HL-60/S4 (cell line): ENCODE data around the gene ADAMTS2.

Source experiments
- in situ Hi-C: fragments of 300-500 bp; cut with MboI; formaldehyde crosslinking; loops from 2 replicates; pipeline ENCODE4 v1.14.3; 2022; ENCODE audit warnings: low sequenced_read_pairs

ADAMTS2 gene

DNA sequence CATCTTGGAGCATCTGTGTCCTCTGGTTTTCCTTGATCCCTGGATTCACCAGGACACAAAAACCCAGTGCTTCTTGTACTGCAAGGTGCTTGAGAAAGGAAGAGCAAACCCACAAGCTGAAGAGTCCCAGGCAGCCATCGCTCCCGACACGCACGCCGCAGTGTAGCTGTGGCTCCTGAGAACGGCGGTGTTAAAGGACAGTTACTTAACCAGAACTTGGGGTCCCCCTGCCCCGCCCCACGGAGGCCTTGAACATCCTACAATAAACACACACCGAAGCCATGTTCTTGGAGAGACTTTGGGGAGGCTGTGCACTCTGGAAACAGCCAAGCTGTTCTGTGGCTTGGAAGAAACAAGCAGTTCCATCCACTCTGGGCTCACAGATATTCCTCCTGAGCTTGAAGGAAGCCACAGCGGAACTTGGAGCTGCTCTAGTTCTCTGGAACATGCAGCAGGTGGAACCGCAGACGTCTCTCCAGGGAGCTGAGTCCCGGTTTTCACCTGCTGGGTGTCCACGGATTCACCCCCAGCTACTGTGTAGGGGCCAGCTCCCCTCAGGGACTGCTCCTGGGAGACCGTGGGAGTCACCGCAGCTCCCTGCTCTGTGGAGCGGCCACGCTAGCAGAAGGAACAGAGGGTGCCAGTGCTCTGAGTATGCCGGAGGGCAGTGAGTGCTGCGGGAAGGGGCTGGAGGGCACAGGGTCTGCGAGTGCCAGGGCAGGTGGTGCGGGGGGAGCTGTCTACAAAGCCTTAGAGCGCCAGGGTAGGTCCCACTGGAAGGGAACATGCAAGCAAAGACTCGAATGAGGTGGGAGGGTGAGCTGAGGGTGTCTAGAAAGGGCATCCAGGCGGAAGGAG lies 107.3 kb downstream of the ADAMTS2 start:
- in situ Hi-C loops: no loop called here

GRCh38 chr5:179235416-179236400 lies 109.6 kb downstream of the ADAMTS2 start:
- in situ Hi-C loops: no loop called here

DNA sequence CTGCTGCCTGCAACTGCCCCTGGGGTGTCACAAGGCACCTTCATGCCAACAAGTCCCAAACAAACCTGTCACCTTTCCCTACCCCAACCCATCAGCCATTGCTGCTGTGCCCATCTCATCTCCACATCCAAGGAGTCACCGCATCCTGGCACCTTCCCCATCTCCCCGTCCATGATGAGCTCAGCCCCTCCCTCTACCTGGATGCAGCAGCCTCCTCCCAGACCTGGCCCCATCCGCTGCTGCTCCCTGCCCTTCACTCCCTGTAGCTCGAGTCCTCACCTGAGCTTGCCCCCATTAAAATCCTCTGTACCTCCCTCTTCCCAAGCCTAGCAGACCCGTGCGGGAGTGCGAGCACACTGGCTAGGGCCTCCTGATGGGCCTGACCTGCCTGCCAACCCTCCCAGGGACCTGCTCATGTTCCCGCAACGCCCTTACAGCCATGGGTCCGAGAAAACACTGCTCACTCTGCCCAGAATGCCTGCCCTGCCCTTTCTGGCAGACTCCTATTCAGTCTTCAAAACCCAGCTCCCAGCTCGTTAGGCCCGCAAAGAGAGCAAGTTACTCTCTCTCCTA lies 110.6 kb downstream of the ADAMTS2 start:
- in situ Hi-C loops: no loop called here

GRCh38 chr5:179233909-179234562 lies 111.2 kb downstream of the ADAMTS2 start:
- in situ Hi-C loops: no loop called here

DNA sequence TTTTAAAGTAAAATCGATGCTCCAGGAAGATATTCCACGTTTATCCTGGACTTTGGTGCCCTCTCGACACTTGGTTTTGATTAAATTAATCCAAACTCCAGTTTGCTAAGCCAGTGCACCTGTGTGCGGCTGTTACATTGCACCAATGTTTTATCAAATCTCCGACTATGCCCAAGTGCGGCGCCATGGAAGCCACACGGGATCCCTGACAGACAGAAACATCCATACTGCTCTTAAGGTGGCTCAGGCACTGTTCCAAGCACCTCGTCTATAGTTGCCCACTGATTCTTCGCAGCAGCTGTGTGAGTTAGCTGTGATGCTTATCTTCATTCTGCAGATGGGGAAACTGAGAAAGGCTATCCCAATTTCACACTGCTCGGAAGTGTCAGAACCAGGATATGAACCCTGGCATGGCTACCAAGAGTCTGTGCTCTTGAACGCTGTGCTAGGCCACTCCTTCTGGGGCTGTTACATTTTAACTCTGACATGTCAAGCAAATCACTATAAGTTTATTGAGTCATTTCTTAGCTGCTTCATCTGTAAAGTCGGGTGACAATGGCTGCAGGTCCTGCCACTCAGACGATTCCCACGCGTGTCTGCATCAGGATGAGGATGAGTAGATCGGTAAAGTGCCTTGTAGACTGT lies 113.0 kb downstream of the ADAMTS2 start:
- in situ Hi-C loops: no loop called here

GRCh38 chr5:179231309-179231708 lies 114.0 kb downstream of the ADAMTS2 start:
- in situ Hi-C loops: no loop called here

DNA sequence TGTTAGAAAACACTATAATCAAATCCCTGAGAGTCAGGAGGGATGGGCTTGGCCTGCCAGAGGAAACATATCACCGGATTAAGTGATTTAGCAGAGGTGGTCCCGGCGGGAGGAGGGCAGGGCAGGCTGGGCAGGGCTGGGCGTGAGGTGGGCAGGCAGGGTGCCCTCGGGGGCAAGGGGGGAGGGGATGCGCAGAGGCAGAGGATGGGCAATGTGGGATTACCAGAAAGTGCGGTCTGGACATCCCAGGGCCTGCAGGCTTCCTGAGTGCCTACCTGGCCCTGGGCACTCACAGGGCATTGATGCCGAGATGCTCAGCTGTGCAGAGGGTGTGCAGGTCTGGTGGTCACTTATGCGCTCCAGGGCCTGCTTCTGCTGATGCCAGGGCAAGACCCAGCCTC lies 115.2 kb downstream of the ADAMTS2 start:
- in situ Hi-C loops: no loop called here

DNA sequence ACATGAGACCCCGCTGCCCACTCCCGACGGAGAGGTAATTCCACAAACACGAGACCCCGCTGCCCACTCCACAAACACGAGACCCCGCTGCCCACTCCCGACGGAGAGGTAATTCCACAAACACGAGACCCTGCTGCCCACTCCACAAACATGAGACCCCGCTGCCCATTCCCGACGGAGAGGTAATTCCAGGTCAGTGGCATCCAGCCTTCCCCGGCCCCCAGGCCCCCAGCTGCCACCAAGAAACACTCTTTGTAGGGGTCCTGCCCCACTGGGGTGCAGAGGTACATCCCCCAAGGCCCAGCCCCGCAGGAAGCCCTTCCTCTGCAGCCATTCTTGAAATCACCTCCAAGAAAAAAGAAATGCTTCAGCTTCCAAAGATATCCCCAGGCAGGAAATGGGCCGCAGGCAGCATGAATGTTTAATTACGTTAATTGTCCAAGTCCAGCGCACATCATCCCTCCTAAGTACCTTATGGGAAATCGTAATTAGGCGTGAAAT lies 115.9 kb downstream of the ADAMTS2 start:
- in situ Hi-C loops: no loop called here

- in situ Hi-C loops: no loop called here
Observed at GRCh38 chr5:179228341-179229121, 116.7 kb downstream of the ADAMTS2 start.

- in situ Hi-C loops: no loop called here
Observed at GRCh38 chr5:179227580-179228311, 117.5 kb downstream of the ADAMTS2 start.

DNA sequence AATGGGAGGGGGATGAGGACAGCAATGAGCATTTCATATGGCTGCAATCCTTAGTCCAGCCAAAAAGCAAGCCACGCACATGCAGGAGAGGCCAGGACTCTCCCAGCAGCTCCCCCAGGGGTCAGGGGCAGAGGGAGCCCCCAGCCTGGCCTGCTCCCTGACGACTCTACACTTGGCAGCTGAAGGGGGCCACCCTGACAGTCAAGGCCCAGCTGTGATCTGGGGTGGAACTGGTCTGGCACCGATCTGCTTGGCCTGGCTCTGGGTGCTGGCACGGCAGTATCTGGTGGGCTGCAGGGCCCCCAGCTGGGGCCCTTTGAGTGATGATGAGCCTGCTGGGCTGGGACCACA lies 118.1 kb downstream of the ADAMTS2 start:
- in situ Hi-C loops: no loop called here

DNA sequence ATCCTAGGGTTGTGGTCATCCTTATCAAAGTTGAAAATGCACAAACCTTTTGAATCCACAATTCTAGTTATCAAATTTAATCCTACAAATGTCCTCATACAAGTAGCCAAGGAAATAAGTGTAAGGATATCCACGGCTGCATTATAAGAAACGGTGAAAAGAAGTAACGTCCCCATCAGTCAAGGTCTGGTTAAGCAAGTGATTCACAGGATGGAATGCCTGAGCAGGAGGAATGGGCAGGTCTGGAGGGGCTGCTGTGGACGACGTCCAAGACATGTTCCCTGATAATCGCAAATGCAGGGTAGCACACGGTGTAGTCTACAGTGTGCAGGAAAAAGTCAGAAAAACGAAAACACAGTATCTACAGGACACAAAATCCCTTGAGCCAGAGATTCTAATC lies 118.6 kb downstream of the ADAMTS2 start:
- in situ Hi-C loops: no loop called here

DNA sequence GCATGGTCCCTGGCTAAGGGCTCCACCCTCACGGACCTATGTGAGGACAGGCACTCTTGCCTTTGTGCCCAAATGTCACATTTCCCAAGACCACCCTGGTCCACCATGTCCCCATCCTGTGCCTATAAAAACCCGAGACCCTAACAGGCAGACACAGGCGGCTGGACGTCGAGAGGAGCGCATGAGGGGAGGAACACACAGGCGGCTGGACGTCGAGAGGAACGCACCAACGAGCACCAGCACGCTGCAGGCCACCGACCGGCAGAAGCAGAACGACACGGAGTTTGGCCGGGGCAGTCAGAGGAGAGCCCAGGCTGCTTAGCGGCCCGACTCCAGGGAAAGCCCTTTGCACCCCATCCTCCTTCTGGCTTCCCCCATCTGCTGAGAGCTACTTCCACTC lies 119.9 kb downstream of the ADAMTS2 start:
- in situ Hi-C loops: no loop called here

DNA sequence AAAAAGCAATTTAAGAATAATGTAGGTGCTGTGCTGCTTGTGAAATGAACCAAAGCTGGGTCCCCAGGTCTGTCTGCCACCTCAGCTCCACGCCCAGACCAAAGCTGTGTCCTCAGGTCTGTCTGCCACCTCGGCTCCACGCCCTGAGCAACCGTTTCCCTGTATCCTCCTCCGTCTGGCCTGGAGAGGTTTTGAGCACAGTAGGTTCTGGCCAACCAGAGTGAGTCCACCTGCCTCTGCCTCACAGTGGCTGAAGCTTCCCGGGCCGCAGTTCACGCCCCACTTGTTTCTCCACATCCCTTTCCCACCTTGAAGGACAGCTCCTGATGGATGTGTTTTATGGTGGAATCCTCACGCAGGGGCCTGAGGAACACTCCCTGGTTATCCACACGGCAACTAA lies 120.5 kb downstream of the ADAMTS2 start:
- in situ Hi-C loops: no loop called here

- in situ Hi-C loops: no loop called here
Observed at GRCh38 chr5:179223961-179224360, 121.3 kb downstream of the ADAMTS2 start.

- in situ Hi-C loops: no loop called here
Observed at GRCh38 chr5:179223528-179223927, 121.7 kb downstream of the ADAMTS2 start.

GRCh38 chr5:179222246-179223017 lies 122.8 kb downstream of the ADAMTS2 start:
- in situ Hi-C loops: no loop called here

DNA sequence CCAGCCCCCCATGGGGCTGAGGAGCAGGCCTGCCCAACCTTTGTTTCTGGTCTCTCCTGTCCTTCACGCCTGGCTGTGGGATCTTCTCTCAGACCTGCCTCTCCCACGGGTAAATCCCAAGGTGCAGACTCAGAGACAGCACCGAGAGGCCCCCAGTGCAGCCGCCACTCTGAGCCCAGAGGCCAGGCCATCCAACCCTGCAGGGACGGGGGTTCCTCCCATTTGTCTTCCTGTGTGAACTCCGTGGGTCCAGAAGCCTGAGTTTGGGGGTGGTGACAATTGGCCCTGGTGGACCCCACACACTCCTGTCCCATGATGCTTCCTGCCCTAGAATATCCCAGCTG lies 123.4 kb downstream of the ADAMTS2 start:
- in situ Hi-C loops: no loop called here
